Mononuclear cell (primary cell): Measurements from ENCODE around the gene NIN. TPM values are rescaled to one million over a fixed set of nuclear protein-coding genes. Genes with fewer than 3 reads are reported as not detected.
"Not testable (repeated sequence)": the region's sequence is repeated elsewhere in the genome, so short reads cannot be mapped to it uniquely, and the experiment has no call there.

ENCODE experiments used
- H3K27me3 ChIP-seq: 2 replicates; pipeline ENCODE4 v1.6.0; 2011; ENCODE audit warnings: low read length, control low read depth; ENCODE audit not compliant: insufficient read depth
- H3K4me1 ChIP-seq: 2 replicates; pipeline ENCODE4 v1.5.1; 2011; ENCODE audit warnings: mild to moderate bottlenecking, low read length, control low read depth; ENCODE audit not compliant: insufficient read depth
- H3K4me3 ChIP-seq: 2 replicates; pipeline ENCODE4 v1.5.1; 2011; ENCODE audit warnings: mild to moderate bottlenecking, low read length, moderate library complexity
- H3K9me3 ChIP-seq: 2 replicates; pipeline ENCODE4 v1.5.1; 2011; ENCODE audit warnings: low read depth, mild to moderate bottlenecking, control low read depth, low read length
- total RNA-seq: library from RNA; depleted of rRNA; stranded (reverse); fragments of >200 nt; gene quantifications from one replicate; pipeline ENCODE4 v1.2.3, GENCODE V29; 2012

Gene NIN
- total RNA-seq, 1 donor = 119 TPM

GRCh38 chr14:50717811-50718210, 113.2 kb downstream of the NIN start:
- H3K4me1 ChIP-seq = no peaks in the 10 kb centered on the region
- H3K27me3 ChIP-seq = no peaks in the 10 kb centered on the region
- H3K9me3 ChIP-seq = no peaks in the 10 kb centered on the region
- H3K4me3 ChIP-seq = no peak overlapping the region

DNA sequence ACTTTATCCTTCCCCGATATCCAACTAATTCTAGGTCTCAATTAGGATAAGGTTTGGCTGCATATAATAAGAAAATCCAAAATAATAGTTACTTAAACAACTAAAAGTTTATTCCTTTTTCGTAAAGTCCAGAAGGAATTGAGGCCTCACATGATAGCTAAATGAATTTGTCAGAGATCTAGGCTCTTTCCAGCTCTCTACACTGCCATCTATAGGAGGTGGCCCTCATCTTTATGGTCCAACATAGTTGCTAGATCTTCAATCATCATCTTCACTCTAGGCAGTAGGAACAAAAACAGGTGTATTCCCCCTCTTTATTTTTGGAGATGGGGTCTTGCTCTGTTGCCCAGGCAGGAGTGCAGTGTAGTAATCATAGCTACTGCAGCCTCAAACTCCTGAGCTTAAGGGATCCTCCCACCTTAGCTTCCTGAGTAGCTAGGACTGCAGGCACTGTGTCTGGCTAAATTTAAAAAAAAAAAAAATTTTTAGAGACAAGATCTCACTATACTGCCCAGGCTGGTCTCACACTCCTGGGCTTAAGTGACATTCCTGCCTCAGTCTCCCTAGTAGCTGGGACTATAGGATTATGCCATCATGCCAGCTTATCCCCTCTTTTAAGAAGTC, 116.4 kb downstream of the NIN start:
- no peaks in the 10 kb centered on the region for H3K27me3 ChIP-seq
- H3K9me3 ChIP-seq = no peaks in the 10 kb centered on the region
- no peak overlapping the region for H3K4me3 ChIP-seq
- H3K4me1 ChIP-seq = no peaks in the 10 kb centered on the region

GRCh38 chr14:50711043-50711442, 119.9 kb downstream of the NIN start:
- no peaks in the 10 kb centered on the region for H3K27me3 ChIP-seq
- no peak overlapping the region for H3K4me3 ChIP-seq
- H3K4me1 ChIP-seq = no peaks in the 10 kb centered on the region
- no peaks in the 10 kb centered on the region for H3K9me3 ChIP-seq

- H3K4me1 ChIP-seq = no peaks in the 10 kb centered on the region
- no peak overlapping the region for H3K4me3 ChIP-seq
- H3K9me3 ChIP-seq = no peaks in the 10 kb centered on the region
Measured at GRCh38 chr14:50705026-50705593, 125.9 kb downstream of the NIN start.

DNA sequence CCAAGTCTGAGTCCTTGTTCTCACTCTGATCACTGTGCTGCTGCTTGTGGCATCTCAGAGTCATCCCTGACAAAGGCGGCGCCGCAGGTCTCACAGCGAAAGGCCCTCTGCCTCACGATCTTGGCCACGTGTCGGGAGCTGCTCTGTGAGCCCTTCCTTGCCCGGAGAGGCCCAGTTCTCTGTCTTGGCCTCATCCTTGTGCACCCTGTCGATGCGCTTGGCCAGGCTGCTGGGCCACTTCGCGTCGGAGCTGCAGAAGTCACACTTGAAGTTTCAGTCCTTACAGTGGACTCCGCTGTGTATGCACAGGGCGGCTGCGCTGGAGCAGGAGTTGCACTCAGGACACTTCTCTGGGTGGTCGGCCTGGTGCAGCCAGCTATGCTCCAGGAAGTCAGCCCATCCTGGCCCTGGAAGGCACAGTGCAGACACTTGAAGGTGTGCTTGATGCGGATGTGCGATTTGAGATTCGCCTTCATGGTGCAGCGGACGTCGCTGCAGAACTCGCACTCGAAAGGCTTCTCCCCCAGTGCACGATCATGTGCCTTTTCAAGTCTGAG, 126.4 kb downstream of the NIN start:
- Histone ChIP-seq H3K4me3 (no peak overlapping the region), H3K9me3 (no peaks in the 10 kb centered on the region), H3K27me3 (no peaks in the 10 kb centered on the region), H3K4me1 (no peaks in the 10 kb centered on the region)

More at GRCh38 chr14:50705026-50705593, 125.9 kb downstream of the NIN start:
- H3K27me3 ChIP-seq = no peaks in the 10 kb centered on the region

DNA sequence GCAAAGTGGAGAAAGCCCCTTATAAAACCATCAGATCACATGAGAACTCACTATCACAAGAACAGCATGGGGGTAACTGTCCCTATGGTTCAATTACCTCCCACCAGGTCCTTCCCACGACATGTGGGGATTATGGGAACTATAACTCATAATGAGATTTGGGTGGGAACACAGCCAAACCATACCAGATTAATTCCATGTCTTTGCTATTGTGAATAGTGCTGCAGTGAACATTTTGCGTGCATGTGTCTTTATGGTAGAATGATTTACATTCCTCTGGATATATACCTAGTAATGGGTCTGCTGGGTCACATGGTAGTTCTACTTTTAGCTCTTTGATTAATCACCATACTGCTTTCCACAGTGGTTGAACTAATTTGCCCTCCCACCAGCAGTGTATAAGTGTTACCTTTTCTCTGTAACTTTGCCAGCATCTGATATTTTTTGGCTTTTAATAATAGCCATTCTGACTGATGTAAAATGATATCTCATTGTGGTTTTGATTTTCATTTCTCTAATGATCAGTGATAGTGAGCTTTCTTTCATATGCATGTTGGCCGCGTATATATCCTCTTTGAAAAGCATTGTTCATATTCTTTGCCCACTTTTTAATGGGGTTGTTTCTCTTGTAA, 133.2 kb downstream of the NIN start:
- no peaks in the 10 kb centered on the region for H3K27me3 ChIP-seq
- H3K9me3 ChIP-seq = no peaks in the 10 kb centered on the region
- H3K4me1 ChIP-seq = no peaks in the 10 kb centered on the region
- no peak overlapping the region for H3K4me3 ChIP-seq

DNA sequence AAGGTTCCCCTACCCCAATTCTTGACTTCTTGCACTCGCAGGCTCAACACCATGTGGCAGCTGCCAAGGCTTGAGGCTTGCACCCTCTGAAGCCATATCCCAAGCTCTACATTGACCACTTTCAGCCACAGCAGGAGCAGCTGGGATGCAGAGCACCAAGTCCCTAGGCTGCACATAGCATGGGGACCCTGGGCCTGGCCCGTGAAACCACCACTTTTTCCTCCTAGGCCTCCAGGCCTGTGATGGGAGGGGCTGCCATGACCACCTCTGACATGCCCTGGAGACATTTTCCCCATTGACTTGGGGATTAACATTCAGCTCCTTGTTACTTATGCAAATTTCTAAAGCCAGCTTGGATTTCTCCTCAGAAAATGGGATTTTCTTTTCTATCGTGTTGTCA, 136.7 kb downstream of the NIN start:
- H3K9me3 ChIP-seq, H3K4me1 ChIP-seq, H3K4me3 ChIP-seq, H3K27me3 ChIP-seq: not testable (repeated sequence)

GRCh38 chr14:50688875-50689274, 142.1 kb downstream of the NIN start:
- no peaks in the 10 kb centered on the region for H3K4me1 ChIP-seq
- peaks cover 4% of the 10 kb centered on the region for H3K9me3 ChIP-seq
- H3K4me3 ChIP-seq = no peak overlapping the region
- H3K27me3 ChIP-seq = no peaks in the 10 kb centered on the region

GRCh38 chr14:50679674-50680073, 151.3 kb downstream of the NIN start:
- Histone ChIP-seq H3K4me1 (peaks cover 18% of the 10 kb centered on the region), H3K27me3 (no peaks in the 10 kb centered on the region), H3K4me3 (no peak overlapping the region), H3K9me3 (no peaks in the 10 kb centered on the region)

DNA sequence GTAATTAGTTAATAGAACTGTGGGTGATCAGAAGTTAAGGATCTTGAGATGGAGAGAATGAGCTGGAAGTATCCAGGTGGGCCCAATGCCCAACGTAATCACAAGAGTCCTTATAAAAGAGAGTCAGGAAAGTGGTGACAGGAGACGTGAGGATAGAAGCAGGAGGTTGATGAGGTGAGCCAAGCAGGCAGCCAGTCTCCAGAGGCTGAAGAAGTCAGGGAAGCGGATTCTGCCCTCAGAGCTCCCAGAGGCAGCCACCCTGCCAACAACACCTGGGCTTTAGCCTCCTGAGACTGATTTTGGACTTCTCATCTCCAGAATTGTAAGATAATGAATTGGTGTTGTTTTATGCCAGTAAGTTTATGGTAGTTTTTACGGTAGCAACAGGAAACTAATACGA, 152.8 kb downstream of the NIN start:
- Histone ChIP-seq H3K4me3 (no peak overlapping the region), H3K9me3 (no peaks in the 10 kb centered on the region), H3K27me3 (no peaks in the 10 kb centered on the region), H3K4me1 (peaks cover 18% of the 10 kb centered on the region)

DNA sequence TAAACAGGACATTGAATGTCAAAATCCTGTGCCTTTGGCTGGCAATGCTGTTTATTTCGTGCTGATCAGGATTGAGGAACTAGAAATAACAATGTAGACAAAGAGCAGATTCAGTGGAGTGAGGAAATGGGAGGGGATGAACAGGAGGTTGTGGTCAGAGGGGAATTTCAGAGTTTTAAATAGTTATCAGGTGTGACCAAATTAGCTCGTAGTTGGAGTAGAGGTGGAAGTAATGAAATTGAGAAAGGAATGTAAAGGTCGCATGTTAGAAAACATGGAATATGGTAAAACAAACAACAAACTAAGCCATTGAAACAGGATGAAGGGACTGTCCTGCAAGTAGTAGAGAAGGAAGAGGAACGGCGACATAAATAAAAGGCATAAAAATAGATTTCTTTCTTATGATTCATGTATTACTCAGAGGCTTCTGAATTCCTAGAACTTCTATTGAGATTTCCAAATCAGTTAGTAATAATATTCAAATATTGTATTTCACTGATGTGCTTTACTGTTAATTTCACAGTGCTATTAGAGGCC, 153.4 kb downstream of the NIN start:
- Histone ChIP-seq H3K27me3 (no peaks in the 10 kb centered on the region), H3K4me1 (peaks cover 18% of the 10 kb centered on the region), H3K4me3 (no peak overlapping the region), H3K9me3 (no peaks in the 10 kb centered on the region)

DNA sequence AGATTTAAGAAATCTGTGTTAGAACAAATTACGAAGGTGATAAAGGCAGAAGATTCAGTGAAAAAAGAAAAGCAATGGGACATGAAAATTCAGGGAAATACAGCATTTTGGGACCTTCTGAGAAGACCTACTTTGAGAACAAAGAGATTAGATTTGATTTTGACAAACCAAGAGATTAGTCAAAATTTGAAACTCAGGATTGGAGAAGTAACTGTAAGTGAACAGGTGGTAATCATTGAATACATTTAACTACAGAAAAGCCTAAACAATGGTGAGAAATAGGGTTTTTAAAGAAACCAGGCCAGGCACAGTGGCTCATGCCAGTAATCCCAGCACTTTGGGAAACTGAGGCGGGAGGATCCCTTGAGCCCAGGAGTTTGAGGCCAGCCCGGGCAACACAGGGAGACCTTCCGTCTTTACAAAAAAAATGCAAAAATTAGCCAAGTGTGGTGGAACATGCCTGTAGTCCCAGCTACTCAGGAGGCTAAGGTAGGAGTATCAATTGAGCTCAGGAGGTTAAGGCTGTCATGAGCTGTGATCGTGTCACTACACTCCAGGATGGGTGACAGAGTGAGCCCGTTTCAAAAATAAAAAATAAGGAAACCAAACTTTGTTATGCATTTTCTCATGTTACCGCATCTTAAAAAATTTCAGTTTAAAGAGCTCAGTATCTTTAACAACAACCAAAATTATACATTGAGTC, 154.0 kb downstream of the NIN start:
- peaks cover 18% of the 10 kb centered on the region for H3K4me1 ChIP-seq
- no peaks in the 10 kb centered on the region for H3K9me3 ChIP-seq
- H3K4me3 ChIP-seq = no peak overlapping the region
- H3K27me3 ChIP-seq = no peaks in the 10 kb centered on the region

- H3K4me1 ChIP-seq = peaks cover 18% of the 10 kb centered on the region
- no peaks in the 10 kb centered on the region for H3K9me3 ChIP-seq
- H3K4me3 ChIP-seq = no peak overlapping the region
- H3K27me3 ChIP-seq = no peaks in the 10 kb centered on the region
Measured at GRCh38 chr14:50675597-50675996, 155.4 kb downstream of the NIN start.

DNA sequence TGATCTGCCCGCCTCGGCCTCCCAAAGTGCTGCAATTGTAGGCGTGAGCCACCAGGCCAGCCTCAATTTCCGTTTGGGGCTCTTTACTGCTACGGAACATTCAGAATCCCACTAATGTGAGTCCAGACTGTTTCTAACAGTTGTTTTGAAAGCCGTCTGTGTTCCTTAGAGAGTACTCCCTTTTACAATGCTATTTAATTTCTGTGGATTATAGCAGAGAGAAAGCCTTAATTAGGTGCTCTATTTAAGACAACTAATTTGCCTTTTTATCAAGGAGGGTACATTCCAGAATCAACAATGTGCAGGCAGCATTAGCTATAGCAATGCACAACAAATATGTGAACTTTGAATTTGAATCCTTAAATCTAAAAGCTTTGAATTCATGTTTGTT, 160.1 kb downstream of the NIN start:
- Histone ChIP-seq H3K4me1 (peaks cover 10% of the 10 kb centered on the region), H3K27me3 (no peaks in the 10 kb centered on the region), H3K4me3 (no peak overlapping the region), H3K9me3 (no peaks in the 10 kb centered on the region)
